HCT116 (cell line): ENCODE measurements around the gene KDM1B. TPM values are rescaled to one million over a fixed set of nuclear protein-coding genes. Genes with fewer than 3 reads are reported as not detected.

Experiments
- ATAC-seq: fragments of 200-7000 bp; cut with Tn5 transposase; 2 replicates; pipeline ENCODE4 v1.9.1; 2020; ENCODE audit warnings: mild to moderate bottlenecking, moderate library complexity
- BruUV-seq: library from RNA; stranded (reverse); fragments of 400-500 nt; replicated peaks from 2 replicates; lab custom pipeline; 2021; lab: Mats Ljungman, UMichigan
- CTCF ChIA-PET: fragments of 300-600 bp; sonication (Branson Sonifier 250); formaldehyde crosslinking; loops from one replicate; lab custom pipeline; 2021; ENCODE audit warnings: antibody characterized with exemption; lab: Charles Lee
- POLR2A ChIA-PET: fragments of 300-600, 350-600 bp; sonication (Branson Sonifier 250); formaldehyde crosslinking; loops from one replicate; lab custom pipeline; 2021; ENCODE audit warnings: antibody characterized with exemption; lab: Charles Lee
- RAD21 ChIA-PET, 2 experiments: fragments of 300-600 bp; sonication (Branson Sonifier 250); formaldehyde crosslinking; loops; one replicate each; lab custom pipeline; 2023; ENCODE audit warnings: low total read pairs in 2 of 2; ENCODE audit not compliant: uncharacterized antibody in 2 of 2, unreplicated experiment in 2 of 2, low non-redundant PET in 1 of 2; lab: Charles Lee
- DNase-seq: peaks from one replicate; pipeline ENCODE4 v3.0.0-alpha.2; 2010; ENCODE audit warnings: low read depth, low spot score
- H2AFZ ChIP-seq: fragments of 200-600 bp; shearing (Covaris generic), sonication (generic); 2 replicates; pipeline ENCODE4 v1.6.1; 2017; ENCODE audit warnings: low read depth, mixed run types, mixed read lengths, antibody characterized with exemption, low read length; ENCODE audit not compliant: poor library complexity, severe bottlenecking
- H3K27ac ChIP-seq: 2 replicates; pipeline ENCODE4 v1.5.1; 2012; ENCODE audit warnings: low read depth, low read length
- H3K27me3 ChIP-seq: fragments of 200-600 bp; sonication (generic); 2 replicates; pipeline ENCODE4 v1.6.1; 2016; ENCODE audit warnings: mixed run types, low read length, mixed read lengths; ENCODE audit not compliant: insufficient read depth
- H3K36me3 ChIP-seq, 2 experiments: fragments of 200-500 bp in 1 of 2; fragments of 200-600 bp in 1 of 2; sonication (Bioruptor generic) in 1 of 2; sonication (generic) in 1 of 2; 2 replicates each; pipeline versions ENCODE4 v1.5.1 to v1.6.1; 2014 to 2016; ENCODE audit warnings: low read length in 2 of 2, inconsistent platforms in 1 of 2, mixed read lengths in 1 of 2, mixed run types in 1 of 2; ENCODE audit not compliant: insufficient read depth in 2 of 2, control insufficient read depth in 1 of 2
- H3K4me1 ChIP-seq, 2 experiments: fragments of 200-600 bp in 1 of 2; sonication (generic) in 1 of 2; 2 replicates each; pipeline versions ENCODE4 v1.5.1 to v1.6.1; 2012 to 2017; ENCODE audit warnings: low read length in 2 of 2, inconsistent platforms in 1 of 2, mild to moderate bottlenecking in 1 of 2, mixed read lengths in 1 of 2, mixed run types in 1 of 2, moderate library complexity in 1 of 2; ENCODE audit not compliant: insufficient read depth in 2 of 2, control insufficient read depth in 1 of 2
- H3K4me2 ChIP-seq: fragments of 200-600 bp; sonication (generic); 2 replicates; pipeline ENCODE4 v1.6.1; 2017; ENCODE audit warnings: mixed run types, low read length, mixed read lengths
- H3K4me3 ChIP-seq, 2 experiments: fragments of 200-600 bp in 1 of 2; sonication (generic) in 1 of 2; replicated peaks in 1 of 2; 2 replicates each; pipeline ENCODE4 v1.5.1; 2011 to 2016; ENCODE audit warnings: low read length in 2 of 2, control low read depth in 1 of 2, low read depth in 1 of 2, mild to moderate bottlenecking in 1 of 2, mixed read lengths in 1 of 2, mixed run types in 1 of 2
- H3K79me2 ChIP-seq: fragments of 200-600 bp; sonication (generic); 2 replicates; pipeline ENCODE4 v1.6.1; 2017; ENCODE audit warnings: mild to moderate bottlenecking, mixed run types, low read length, moderate library complexity, mixed read lengths; ENCODE audit not compliant: insufficient read depth
- H3K9ac ChIP-seq: fragments of 200-600 bp; sonication (generic); 2 replicates; pipeline ENCODE4 v1.6.1; 2016; ENCODE audit warnings: low read length, mixed read lengths
- H3K9me2 ChIP-seq: fragments of 200-600 bp; sonication (generic), shearing (Covaris generic); 2 replicates; pipeline ENCODE4 v1.6.1; 2017; ENCODE audit warnings: mixed run types, mild to moderate bottlenecking, moderate library complexity; ENCODE audit not compliant: insufficient read depth
- H3K9me3 ChIP-seq, 2 experiments: fragments of 200-500 bp in 1 of 2; fragments of 200-600 bp in 1 of 2; sonication (Bioruptor generic) in 1 of 2; sonication (generic) in 1 of 2; 2 replicates each; pipeline ENCODE4 v1.6.1; 2014 to 2017; ENCODE audit warnings: low read length in 2 of 2, mixed read lengths in 2 of 2, inconsistent platforms in 1 of 2, low read depth in 1 of 2, mild to moderate bottlenecking in 1 of 2, mixed run types in 1 of 2, moderate library complexity in 1 of 2; ENCODE audit not compliant: control insufficient read depth in 1 of 2, insufficient read depth in 1 of 2
- H4K20me1 ChIP-seq: fragments of 200-600 bp; sonication (generic), shearing (Covaris generic); 2 replicates; pipeline ENCODE4 v1.6.1; 2017; ENCODE audit warnings: mixed run types, mild to moderate bottlenecking, moderate library complexity; ENCODE audit not compliant: insufficient read depth
- JUND ChIP-seq: IDR thresholded peaks from 2 replicates; pipeline ENCODE4 v1.6.1; 2012
- intact Hi-C: fragments of 100-400 bp; cut with micrococcal nuclease; formaldehyde crosslinking; loops from 2 replicates; pipeline ENCODE4 v1.10.0; 2022
- total RNA-seq: library from RNA; stranded (reverse); gene quantifications from one replicate; pipeline ENCODE4 v1.2.1, GENCODE V29; 2021; ENCODE audit not compliant: unreplicated experiment
- TF ChIP-seq, protein P1 (sequence below): IDR thresholded peaks from 2 replicates; pipeline ENCODE4 v1.6.1; 2011; ENCODE audit warnings: mild to moderate bottlenecking, low read length, moderate library complexity; ENCODE audit not compliant: insufficient replicate concordance; ENCODE audit errors: extremely low read depth
- TF ChIP-seq, protein P2 (sequence below): IDR thresholded peaks from 2 replicates; pipeline ENCODE4 v1.6.1; 2012
- TF ChIP-seq, protein P3 (sequence below): IDR thresholded peaks from 2 replicates; pipeline ENCODE4 v1.6.1; 2012

Gene KDM1B
- total RNA-seq, 1 experiment from 2014 or later, result 24.5 TPM

DNA sequence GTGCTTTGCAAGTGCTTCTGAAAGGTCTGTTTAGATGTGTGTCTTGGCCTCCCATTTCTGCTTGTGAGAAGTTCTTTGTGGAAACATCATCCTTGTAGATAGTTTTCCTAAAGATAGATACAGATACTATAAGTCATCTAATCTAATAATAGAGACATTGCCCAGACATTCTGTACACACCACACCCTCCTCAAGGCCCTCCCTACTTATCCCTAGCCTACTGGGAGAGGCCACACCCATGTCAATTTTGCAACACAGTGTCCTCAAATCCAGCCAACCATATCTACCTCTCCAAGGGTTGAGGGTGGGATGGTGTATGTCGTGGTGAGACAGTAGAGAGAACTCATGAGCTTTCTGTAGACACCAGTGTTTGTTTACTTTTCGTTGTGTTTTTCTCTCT is 6.2 kb downstream of the KDM1B start:
- no peak for ATAC-seq
- H3K4me1 ChIP-seq, result peaks cover 2 to 4% of the 10 kb centered on the region in 2 experiments; a peak in 3 of 4 replicates
- TF ChIP-seq, protein P1, sequence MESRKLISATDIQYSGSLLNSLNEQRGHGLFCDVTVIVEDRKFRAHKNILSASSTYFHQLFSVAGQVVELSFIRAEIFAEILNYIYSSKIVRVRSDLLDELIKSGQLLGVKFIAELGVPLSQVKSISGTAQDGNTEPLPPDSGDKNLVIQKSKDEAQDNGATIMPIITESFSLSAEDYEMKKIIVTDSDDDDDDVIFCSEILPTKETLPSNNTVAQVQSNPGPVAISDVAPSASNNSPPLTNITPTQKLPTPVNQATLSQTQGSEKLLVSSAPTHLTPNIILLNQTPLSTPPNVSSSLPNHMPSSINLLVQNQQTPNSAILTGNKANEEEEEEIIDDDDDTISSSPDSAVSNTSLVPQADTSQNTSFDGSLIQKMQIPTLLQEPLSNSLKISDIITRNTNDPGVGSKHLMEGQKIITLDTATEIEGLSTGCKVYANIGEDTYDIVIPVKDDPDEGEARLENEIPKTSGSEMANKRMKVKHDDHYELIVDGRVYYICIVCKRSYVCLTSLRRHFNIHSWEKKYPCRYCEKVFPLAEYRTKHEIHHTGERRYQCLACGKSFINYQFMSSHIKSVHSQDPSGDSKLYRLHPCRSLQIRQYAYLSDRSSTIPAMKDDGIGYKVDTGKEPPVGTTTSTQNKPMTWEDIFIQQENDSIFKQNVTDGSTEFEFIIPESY, result no peak
- no peak for TF ChIP-seq JUND
- TF ChIP-seq, protein P2, sequence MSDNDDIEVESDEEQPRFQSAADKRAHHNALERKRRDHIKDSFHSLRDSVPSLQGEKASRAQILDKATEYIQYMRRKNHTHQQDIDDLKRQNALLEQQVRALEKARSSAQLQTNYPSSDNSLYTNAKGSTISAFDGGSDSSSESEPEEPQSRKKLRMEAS, result no peak
- TF ChIP-seq, protein P3, sequence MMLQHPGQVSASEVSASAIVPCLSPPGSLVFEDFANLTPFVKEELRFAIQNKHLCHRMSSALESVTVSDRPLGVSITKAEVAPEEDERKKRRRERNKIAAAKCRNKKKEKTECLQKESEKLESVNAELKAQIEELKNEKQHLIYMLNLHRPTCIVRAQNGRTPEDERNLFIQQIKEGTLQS, result no peak
- TF ChIP-seq, all 23 proteins: peak for 0
- no peak overlapping the region for H3K9ac ChIP-seq
- no peaks in the 10 kb centered on the region for H3K79me2 ChIP-seq
- H3K4me3 ChIP-seq, result no peak overlapping the region
- peaks cover 2 to 16% of the 10 kb centered on the region in 2 experiments; a peak in 2 of 4 replicates for H3K36me3 ChIP-seq
- no peak overlapping the region for H2AFZ ChIP-seq
- H4K20me1 ChIP-seq, result no peaks in the 10 kb centered on the region
- POLR2A ChIA-PET, result no interaction called here
- no peak overlapping the region for H3K4me2 ChIP-seq
- no peak overlapping the region for H3K27ac ChIP-seq
- RAD21 ChIA-PET, result no interaction called here
- intact Hi-C loops, result no loop called here
- H3K27me3 ChIP-seq, result no peaks in the 10 kb centered on the region
- CTCF ChIA-PET, result no interaction called here
- no peaks in the 10 kb centered on the region for H3K9me2 ChIP-seq
- H3K9me3 ChIP-seq, result no peaks in the 10 kb centered on the region
- BruUV-seq, result no TSS peak
- DNase-seq, result no peak

DNA sequence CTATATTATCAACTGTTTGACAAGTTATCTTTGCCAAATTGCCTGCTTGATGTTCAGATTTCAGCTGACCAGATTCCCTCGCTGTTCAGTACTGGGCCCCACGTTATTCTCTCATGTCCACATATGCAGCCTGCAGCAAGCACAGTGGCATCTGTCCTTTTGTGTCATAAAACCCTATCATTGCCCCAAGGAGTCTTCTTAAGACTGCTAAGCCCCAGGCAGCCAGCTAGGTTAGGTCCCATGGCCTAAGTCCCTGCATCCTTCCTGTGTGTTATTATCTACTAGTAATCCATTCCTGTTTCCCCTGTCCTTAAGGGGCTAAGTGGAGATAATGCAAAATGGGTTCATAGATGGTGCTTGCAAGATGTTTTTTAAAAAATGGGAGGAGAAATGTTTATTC is 7.2 kb downstream of the KDM1B start:
- ATAC-seq, result no peak
- no peaks in the 10 kb centered on the region for H4K20me1 ChIP-seq
- POLR2A ChIA-PET, result no interaction called here
- RAD21 ChIA-PET, result interaction anchor here in 1 of 2 experiments (0.6 kb wide), 1 partner anchor 17 kb away, joined by 7 read pairs; no protein-coding TSS in a partner anchor
- no peak overlapping the region for H3K9ac ChIP-seq
- no TSS peak for BruUV-seq
- H2AFZ ChIP-seq, result no peak overlapping the region
- H3K36me3 ChIP-seq, result peaks cover 2 to 16% of the 10 kb centered on the region in 2 experiments; a peak in 3 of 4 replicates
- no peaks in the 10 kb centered on the region for H3K9me2 ChIP-seq
- H3K79me2 ChIP-seq, result no peaks in the 10 kb centered on the region
- TF ChIP-seq JUND, result no peak
- DNase-seq, result no peak
- no peaks in the 10 kb centered on the region for H3K9me3 ChIP-seq
- no peak overlapping the region for H3K4me2 ChIP-seq
- no peak overlapping the region for H3K27ac ChIP-seq
- intact Hi-C loops, result no loop called here
- no peaks in the 10 kb centered on the region for H3K27me3 ChIP-seq
- no peak overlapping the region for H3K4me3 ChIP-seq
- no peaks in the 10 kb centered on the region for H3K4me1 ChIP-seq
- CTCF ChIA-PET, result no interaction called here
